Measurements from ENCODE around the gene FANCC. TPM values are rescaled to one million over a fixed set of nuclear protein-coding genes. Genes with fewer than 3 reads are reported as not detected.

FANCC gene
- total RNA-seq, 2 donors from 2014 or later = 10.5 to 23.6 TPM

- Histone ChIP-seq H3K4me1 (no peaks in the 10 kb centered on the region), H3K27ac (no peak overlapping the region), H3K4me3 (no peak overlapping the region), H3K36me3 (no peaks in the 10 kb centered on the region), H3K9ac (ENCODE audit: low read depth in 2 of 2, low read length in 2 of 2) (no peak overlapping the region), H3K9me3 (no peaks in the 10 kb centered on the region), H3K27me3 (no peaks in the 10 kb centered on the region)
- intact Hi-C loops (cut with DNase I) = no loop called here
- DNase-seq = no peak
- no peak for TF ChIP-seq CTCF (IDR thresholded peaks at IDR 0.05)
Observed at GRCh38 chr9:95292226-95292625, 25.3 kb downstream of the FANCC start.

GRCh38 chr9:95286151-95286550, 31.4 kb downstream of the FANCC start:
- intact Hi-C loops (cut with DNase I) = no loop called here
- no peak for DNase-seq
- no peak for TF ChIP-seq CTCF (IDR thresholded peaks at IDR 0.05)
- Histone ChIP-seq H3K27ac (no peak overlapping the region), H3K9ac (ENCODE audit: low read depth in 2 of 2, low read length in 2 of 2) (no peak overlapping the region), H3K36me3 (no peaks in the 10 kb centered on the region), H3K4me3 (no peak overlapping the region), H3K9me3 (no peaks in the 10 kb centered on the region), H3K4me1 (no peaks in the 10 kb centered on the region), H3K27me3 (no peaks in the 10 kb centered on the region)

- no peaks in the 10 kb centered on the region for H3K36me3 ChIP-seq
- H3K4me3 ChIP-seq = no peak overlapping the region
- no peak for DNase-seq
- no peak for TF ChIP-seq CTCF (IDR thresholded peaks at IDR 0.05)
- no peak overlapping the region for H3K9ac ChIP-seq (ENCODE audit: low read depth in 2 of 2, low read length in 2 of 2)
- H3K9me3 ChIP-seq = no peaks in the 10 kb centered on the region
- H3K27ac ChIP-seq = no peak overlapping the region
- intact Hi-C loops (cut with DNase I) = no loop called here
- H3K4me1 ChIP-seq = no peaks in the 10 kb centered on the region
- H3K27me3 ChIP-seq = no peaks in the 10 kb centered on the region
Observed at GRCh38 chr9:95285307-95285706, 32.2 kb downstream of the FANCC start.

GRCh38 chr9:95284162-95285080, 33.1 kb downstream of the FANCC start:
- no peak for DNase-seq
- no peak overlapping the region for H3K4me3 ChIP-seq
- H3K9ac ChIP-seq (ENCODE audit: low read depth in 2 of 2, low read length in 2 of 2) = no peak overlapping the region
- H3K9me3 ChIP-seq = no peaks in the 10 kb centered on the region
- intact Hi-C loops (cut with DNase I) = no loop called here
- H3K27me3 ChIP-seq = no peaks in the 10 kb centered on the region
- H3K36me3 ChIP-seq = no peaks in the 10 kb centered on the region
- H3K27ac ChIP-seq = no peak overlapping the region
- H3K4me1 ChIP-seq = no peaks in the 10 kb centered on the region
- no peak for TF ChIP-seq CTCF (IDR thresholded peaks at IDR 0.05)

- no peak overlapping the region for H3K27ac ChIP-seq
- no peaks in the 10 kb centered on the region for H3K9me3 ChIP-seq
- intact Hi-C loops (cut with DNase I) = no loop called here
- no peak for TF ChIP-seq CTCF (IDR thresholded peaks at IDR 0.05)
- no peak overlapping the region for H3K9ac ChIP-seq (ENCODE audit: low read depth in 2 of 2, low read length in 2 of 2)
- H3K27me3 ChIP-seq = no peaks in the 10 kb centered on the region
- H3K4me3 ChIP-seq = no peak overlapping the region
- DNase-seq = no peak
- H3K36me3 ChIP-seq = no peaks in the 10 kb centered on the region
- H3K4me1 ChIP-seq = no peaks in the 10 kb centered on the region
Observed at GRCh38 chr9:95283673-95284072, 33.8 kb downstream of the FANCC start.
